Measurements from ENCODE around the gene KIF11. TPM values are rescaled to one million over a fixed set of nuclear protein-coding genes. Genes with fewer than 3 reads are reported as not detected.
A peak's percentile ranks its signal among the peaks of the same experiment; 100 is the strongest.

KIF11 gene
- total and polyA plus RNA-seq, 2 of the 13 experiments (the other 11 are each of a cell fraction or from before 2014, with no cell fraction given), result 8.7 to 38.4 TPM

DNA sequence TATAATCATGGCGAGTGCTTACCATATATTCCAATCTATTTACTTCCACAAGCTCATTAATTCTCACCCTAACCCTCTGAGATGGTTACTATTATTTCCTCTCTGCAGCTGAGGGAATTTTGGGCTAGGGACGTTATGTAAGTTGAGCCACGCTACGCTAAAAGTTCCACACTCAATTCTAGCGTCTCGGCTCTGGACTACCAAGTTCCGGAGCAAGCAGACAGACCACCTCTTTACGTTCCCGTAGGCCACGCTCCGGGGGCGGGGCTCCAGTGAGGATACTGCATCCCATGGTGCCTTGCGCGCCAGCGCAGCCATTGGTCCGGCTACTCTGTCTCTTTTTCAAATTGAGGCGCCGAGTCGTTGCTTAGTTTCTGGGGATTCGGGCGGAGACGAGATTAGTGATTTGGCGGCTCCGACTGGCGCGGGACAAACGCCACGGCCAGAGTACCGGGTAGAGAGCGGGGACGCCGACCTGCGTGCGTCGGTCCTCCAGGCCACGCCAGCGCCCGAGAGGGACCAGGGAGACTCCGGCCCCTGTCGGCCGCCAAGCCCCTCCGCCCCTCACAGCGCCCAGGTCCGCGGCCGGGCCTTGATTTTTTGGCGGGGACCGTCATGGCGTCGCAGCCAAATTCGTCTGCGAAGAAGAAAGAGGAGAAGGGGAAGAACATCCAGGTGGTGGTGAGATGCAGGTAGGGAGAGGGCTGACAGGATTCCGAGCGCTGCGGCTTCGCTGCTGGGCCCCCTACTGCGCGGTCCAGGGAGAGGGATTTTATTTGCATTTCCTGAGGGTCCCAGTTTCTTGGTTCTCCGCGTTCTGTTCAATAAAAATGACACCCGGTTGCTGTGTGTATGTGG is at the start of gene KIF11 (continued):
- TF ChIP-seq, protein P1, sequence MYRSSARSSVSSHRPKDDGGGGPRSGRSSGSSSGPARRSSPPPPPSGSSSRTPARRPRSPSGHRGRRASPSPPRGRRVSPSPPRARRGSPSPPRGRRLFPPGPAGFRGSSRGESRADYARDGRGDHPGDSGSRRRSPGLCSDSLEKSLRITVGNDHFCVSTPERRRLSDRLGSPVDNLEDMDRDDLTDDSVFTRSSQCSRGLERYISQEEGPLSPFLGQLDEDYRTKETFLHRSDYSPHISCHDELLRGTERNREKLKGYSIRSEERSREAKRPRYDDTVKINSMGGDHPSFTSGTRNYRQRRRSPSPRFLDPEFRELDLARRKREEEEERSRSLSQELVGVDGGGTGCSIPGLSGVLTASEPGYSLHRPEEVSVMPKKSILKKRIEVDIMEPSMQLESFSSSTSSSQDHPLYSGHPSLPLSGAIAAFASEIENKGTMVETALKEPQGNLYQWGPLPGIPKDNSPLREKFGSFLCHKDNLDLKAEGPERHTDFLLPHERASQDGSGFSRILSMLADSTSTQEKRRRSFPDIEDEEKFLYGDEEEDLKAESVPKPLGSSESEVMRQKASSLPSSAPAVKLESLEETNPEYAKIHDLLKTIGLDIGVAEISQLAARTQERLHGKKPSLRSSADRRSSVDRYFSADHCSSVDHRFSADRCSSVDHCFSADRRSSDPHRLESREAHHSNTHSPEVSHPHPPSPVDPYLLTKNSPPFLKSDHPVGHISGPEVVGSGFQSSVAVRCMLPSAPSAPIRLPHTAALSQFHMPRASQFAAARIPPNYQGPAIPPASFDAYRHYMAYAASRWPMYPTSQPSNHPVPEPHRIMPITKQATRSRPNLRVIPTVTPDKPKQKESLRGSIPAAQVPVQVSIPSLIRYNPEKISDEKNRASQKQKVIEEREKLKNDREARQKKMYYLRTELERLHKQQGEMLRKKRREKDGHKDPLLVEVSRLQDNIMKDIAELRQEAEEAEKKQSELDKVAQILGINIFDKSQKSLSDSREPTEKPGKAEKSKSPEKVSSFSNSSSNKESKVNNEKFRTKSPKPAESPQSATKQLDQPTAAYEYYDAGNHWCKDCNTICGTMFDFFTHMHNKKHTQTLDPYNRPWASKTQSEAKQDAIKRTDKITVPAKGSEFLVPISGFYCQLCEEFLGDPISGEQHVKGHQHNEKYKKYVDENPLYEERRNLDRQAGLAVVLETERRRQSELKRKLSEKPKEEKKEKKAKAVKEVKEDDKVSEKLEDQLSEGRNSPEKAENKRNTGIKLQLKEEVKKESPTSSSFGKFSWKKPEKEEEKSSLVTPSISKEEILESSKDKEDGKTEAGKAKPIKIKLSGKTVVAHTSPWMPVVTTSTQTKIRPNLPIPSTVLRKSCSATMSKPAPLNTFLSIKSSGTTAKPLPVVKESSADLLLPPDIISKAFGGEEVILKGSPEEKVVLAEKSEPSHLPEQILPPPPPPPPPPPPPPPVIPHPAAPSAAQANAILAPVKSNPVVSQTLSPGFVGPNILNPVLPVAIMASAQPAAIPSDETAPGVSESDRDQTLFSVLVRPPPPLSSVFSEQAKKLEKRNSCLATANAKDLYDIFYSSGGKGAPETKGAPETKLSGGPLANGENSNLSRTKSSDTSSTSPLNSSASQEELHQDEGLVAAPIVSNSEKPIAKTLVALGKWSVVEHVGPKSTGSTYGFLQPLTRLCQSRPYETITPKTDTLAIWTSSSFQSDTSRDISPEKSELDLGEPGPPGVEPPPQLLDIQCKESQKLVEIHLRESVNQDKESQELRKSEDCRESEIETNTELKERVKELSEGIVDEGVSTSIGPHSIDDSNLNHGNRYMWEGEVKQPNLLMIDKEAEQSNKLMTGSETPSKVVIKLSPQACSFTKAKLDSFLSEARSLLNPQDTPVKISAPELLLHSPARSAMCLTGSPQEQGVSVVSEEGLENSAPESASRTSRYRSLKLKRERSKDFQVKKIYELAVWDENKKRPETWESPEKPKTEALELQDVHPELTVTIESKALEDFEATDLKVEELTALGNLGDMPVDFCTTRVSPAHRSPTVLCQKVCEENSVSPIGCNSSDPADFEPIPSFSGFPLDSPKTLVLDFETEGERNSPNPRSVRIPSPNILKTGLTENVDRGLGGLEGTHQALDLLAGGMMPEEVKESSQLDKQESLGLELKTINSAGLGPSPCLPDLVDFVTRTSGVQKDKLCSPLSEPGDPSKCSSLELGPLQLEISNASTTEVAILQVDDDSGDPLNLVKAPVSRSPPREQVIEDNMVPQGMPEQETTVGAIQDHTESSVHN (CRISPR knock-in tag; IDR thresholded peaks at IDR 0.05), result no peak
- TF ChIP-seq HOXA9 (CRISPR knock-in tag; IDR thresholded peaks at IDR 0.05; ENCODE audit: borderline replicate concordance), result no peak
- no peak for TF ChIP-seq MAFK (conservative IDR thresholded peaks at IDR 0.05 in 1 of 2, IDR thresholded peaks at IDR 0.05 in 1 of 2; ENCODE audit: low read length in 2 of 2)
- 0 out of 2 replicates have a peak, but pooled peaks have one; percentile 15 for TF ChIP-seq ARID2 (CRISPR knock-in tag; IDR thresholded peaks at IDR 0.05; ENCODE audit: borderline replicate concordance)
- TF ChIP-seq KDM1A (CRISPR knock-in tag; IDR thresholded peaks at IDR 0.05), result no peak
- TF ChIP-seq, protein P2, sequence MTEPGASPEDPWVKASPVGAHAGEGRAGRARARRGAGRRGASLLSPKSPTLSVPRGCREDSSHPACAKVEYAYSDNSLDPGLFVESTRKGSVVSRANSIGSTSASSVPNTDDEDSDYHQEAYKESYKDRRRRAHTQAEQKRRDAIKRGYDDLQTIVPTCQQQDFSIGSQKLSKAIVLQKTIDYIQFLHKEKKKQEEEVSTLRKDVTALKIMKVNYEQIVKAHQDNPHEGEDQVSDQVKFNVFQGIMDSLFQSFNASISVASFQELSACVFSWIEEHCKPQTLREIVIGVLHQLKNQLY (CRISPR knock-in tag; IDR thresholded peaks at IDR 0.05), result 0 out of 2 replicates have a peak, but pooled peaks have one; percentile 36
- TF ChIP-seq ARNT2 (CRISPR knock-in tag; IDR thresholded peaks at IDR 0.05; ENCODE audit: low read depth), result peak; percentile 93
- TF ChIP-seq ATM (IDR thresholded peaks at IDR 0.05; ENCODE audit: borderline replicate concordance), result no peak
- TF ChIP-seq CREM (IDR thresholded peaks at IDR 0.05), result peak; percentile 44; the same call in 1 of the 2 replicates
- TF ChIP-seq CREM (CRISPR knock-in tag; IDR thresholded peaks at IDR 0.05), result no peak
- TF ChIP-seq KDM5A (IDR thresholded peaks at IDR 0.05; ENCODE audit: borderline replicate concordance, low read length), result peak; percentile 80; the same call in 1 of the 2 replicates
- no peak for TF ChIP-seq ZNF432 (CRISPR knock-in tag; IDR thresholded peaks at IDR 0.05; ENCODE audit: borderline replicate concordance)
- TF ChIP-seq ZNF225 (CRISPR knock-in tag; IDR thresholded peaks at IDR 0.05), result 0 out of 2 replicates have a peak, but pooled peaks have one; percentile 66
- TF ChIP-seq ZSCAN30 (CRISPR knock-in tag; IDR thresholded peaks at IDR 0.05), result no peak
- TF ChIP-seq ZNF558 (CRISPR knock-in tag; IDR thresholded peaks at IDR 0.05; ENCODE audit: borderline replicate concordance), result no peak; the same call in 1 of the 2 replicates
- peak; percentile 38; the same call in 1 of the 2 replicates for TF ChIP-seq ZNF431 (CRISPR knock-in tag; IDR thresholded peaks at IDR 0.05; ENCODE audit: borderline replicate concordance, low read depth)
- peak; percentile 70; the same call in 1 of the 2 replicates for TF ChIP-seq RFXAP (CRISPR knock-in tag; IDR thresholded peaks at IDR 0.05; ENCODE audit: borderline replicate concordance)
- no peak for TF ChIP-seq MTA1 (CRISPR knock-in tag; IDR thresholded peaks at IDR 0.05; ENCODE audit: borderline replicate concordance)
- TF ChIP-seq, protein P3, sequence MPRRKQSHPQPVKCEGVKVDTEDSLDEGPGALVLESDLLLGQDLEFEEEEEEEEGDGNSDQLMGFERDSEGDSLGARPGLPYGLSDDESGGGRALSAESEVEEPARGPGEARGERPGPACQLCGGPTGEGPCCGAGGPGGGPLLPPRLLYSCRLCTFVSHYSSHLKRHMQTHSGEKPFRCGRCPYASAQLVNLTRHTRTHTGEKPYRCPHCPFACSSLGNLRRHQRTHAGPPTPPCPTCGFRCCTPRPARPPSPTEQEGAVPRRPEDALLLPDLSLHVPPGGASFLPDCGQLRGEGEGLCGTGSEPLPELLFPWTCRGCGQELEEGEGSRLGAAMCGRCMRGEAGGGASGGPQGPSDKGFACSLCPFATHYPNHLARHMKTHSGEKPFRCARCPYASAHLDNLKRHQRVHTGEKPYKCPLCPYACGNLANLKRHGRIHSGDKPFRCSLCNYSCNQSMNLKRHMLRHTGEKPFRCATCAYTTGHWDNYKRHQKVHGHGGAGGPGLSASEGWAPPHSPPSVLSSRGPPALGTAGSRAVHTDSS (CRISPR knock-in tag; conservative IDR thresholded peaks at IDR 0.05), result no peak

All from HepG2 (cell line).